ENCODE data around the gene ST3GAL2. TPM values are rescaled to one million over a fixed set of nuclear protein-coding genes. Genes with fewer than 3 reads are reported as not detected.
A peak's percentile ranks its signal among the peaks of the same experiment; 100 is the strongest.
"Not testable (repeated sequence)": the region's sequence is repeated elsewhere in the genome, so short reads cannot be mapped to it uniquely, and the experiment has no call there.

ST3GAL2 gene
- total and polyA plus RNA-seq, 8 donors = 3.5 to 16.2 (median 4.6) TPM

GRCh38 chr16:70390774-70391173, 48.1 kb downstream of the ST3GAL2 start:
- WGBS, 2 donors = 84 to 86% methylated on average over 5 of the region's 5 CpGs
- Histone ChIP-seq H3K27ac (no peak overlapping the region), H3K9me3 (no peaks in the 10 kb centered on the region), H3K36me3 (no peaks in the 10 kb centered on the region), H3K27me3 (no peaks in the 10 kb centered on the region), H3K4me3 (no peak overlapping the region), H3K4me1 (no peaks in the 10 kb centered on the region)
- no peak for ATAC-seq
- no peak for TF ChIP-seq CTCF (IDR thresholded peaks at IDR 0.05)
- intact Hi-C loops (cut with DNase I) = loop anchor here in 1 of 3 donors (10.0 kb wide), 1 partner anchor 84 kb away; no protein-coding TSS in a partner anchor
- FAIRE-seq = no peak
- no peak for DNase-seq

- FAIRE-seq (no peak), DNase-seq (no peak), ATAC-seq (no peak)
- WGBS, 2 donors = 92% methylated on average over 19 of the region's 19 CpGs
- Histone ChIP-seq H3K9me3 (no peaks in the 10 kb centered on the region), H3K36me3 (no peaks in the 10 kb centered on the region), H3K27ac (no peak overlapping the region), H3K27me3 (no peaks in the 10 kb centered on the region), H3K4me3 (no peak overlapping the region), H3K4me1 (no peaks in the 10 kb centered on the region)
- intact Hi-C loops (cut with DNase I) = no loop called here
- TF ChIP-seq CTCF (IDR thresholded peaks at IDR 0.05) = no peak
Observed at GRCh38 chr16:70388006-70388680, 50.8 kb downstream of the ST3GAL2 start.

GRCh38 chr16:70386289-70386986, 52.5 kb downstream of the ST3GAL2 start:
- H3K4me3 ChIP-seq; intact Hi-C loops (cut with DNase I): not testable (repeated sequence)

GRCh38 chr16:70383421-70383960, 55.4 kb downstream of the ST3GAL2 start:
- Histone ChIP-seq H3K4me3 (no peak overlapping the region), H3K27me3 (no peaks in the 10 kb centered on the region), H3K4me1 (peaks cover 0 to 4% (median 0%) of the 10 kb centered on the region in 3 donors), H3K27ac (no peak overlapping the region), H3K36me3 (no peaks in the 10 kb centered on the region), H3K9me3 (no peaks in the 10 kb centered on the region)
- TF ChIP-seq CTCF (IDR thresholded peaks at IDR 0.05) = no peak
- intact Hi-C loops (cut with DNase I) = no loop called here
- WGBS, 2 donors = 80 to 86% methylated on average over 6 of the region's 6 CpGs
- no peak for DNase-seq
- ATAC-seq = no peak
- no peak for FAIRE-seq

More at GRCh38 chr16:70386289-70386986, 52.5 kb downstream of the ST3GAL2 start:
- not testable (repeated sequence) for DNase-seq, H3K27me3 ChIP-seq, FAIRE-seq, H3K9me3 ChIP-seq, H3K36me3 ChIP-seq, H3K4me1 ChIP-seq, H3K27ac ChIP-seq, ATAC-seq
- WGBS, 2 donors = 93 to 96% methylated on average over 20 of the region's 20 CpGs

GRCh38 chr16:70381604-70382342, 57.1 kb downstream of the ST3GAL2 start:
- Histone ChIP-seq H3K27me3 (no peaks in the 10 kb centered on the region), H3K9me3 (no peaks in the 10 kb centered on the region), H3K4me3 (peak overlapping the region; percentile 67 to 83 (median 74)), H3K4me1 (peaks cover 0 to 4% (median 0%) of the 10 kb centered on the region in 3 donors), H3K27ac (peak overlapping the region in 3 of 4 donors; percentile 26 to 78 (median 55)), H3K36me3 (no peaks in the 10 kb centered on the region)
- FAIRE-seq (no peak), DNase-seq (no peak), ATAC-seq (peak; percentile 29 to 42 (median 37))
- intact Hi-C loops (cut with DNase I) = no loop called here
- 17 to 18% methylated on average over 44 to 47 of the region's 47 CpGs for WGBS, 2 donors
- no peak for TF ChIP-seq CTCF (IDR thresholded peaks at IDR 0.05)
